SK-N-SH (cell line): ENCODE measurements around the gene PLTP. TPM values are rescaled to one million over a fixed set of nuclear protein-coding genes. Genes with fewer than 3 reads are reported as not detected.

Experiments used
- CTCF ChIA-PET: fragments of 300-600, 350-600 bp; formaldehyde crosslinking; extraction: SDS; loops from one replicate; lab custom pipeline; 2021; lab: Yijun Ruan, JAX
- POLR2A ChIA-PET: fragments of 350-600 bp; sonication (Branson Sonifier 250); formaldehyde crosslinking; extraction: SDS; loops from one replicate; lab custom pipeline; 2020; ENCODE audit warnings: antibody characterized with exemption, inconsistent platforms; lab: Yijun Ruan, JAX
- DNase-seq: peaks from one replicate; pipeline ENCODE4 v3.0.0; 2012
- H2AFZ ChIP-seq: fragments of 200-600 bp; sonication (generic); 2 replicates; pipeline ENCODE4 v1.8.1; 2016; ENCODE audit warnings: antibody characterized with exemption, mild to moderate bottlenecking, low read depth
- H3F3A ChIP-seq: fragments of 200-600 bp; sonication (generic); replicated peaks from 2 replicates; pipeline ENCODE3; 2016; ENCODE audit warnings: antibody characterized with exemption, mild to moderate bottlenecking; ENCODE audit not compliant: insufficient read depth
- H3K27ac ChIP-seq, 2 experiments: fragments of 200-500 bp in 1 of 2; fragments of 200-600 bp in 1 of 2; sonication (Bioruptor generic) in 1 of 2; sonication (generic), shearing (Covaris generic) in 1 of 2; 2 replicates each; pipeline versions ENCODE4 v1.5.1 to v1.6.1; 2014 to 2016; ENCODE audit warnings: low read depth in 2 of 2, inconsistent platforms in 1 of 2, low read length in 1 of 2, mild to moderate bottlenecking in 1 of 2, mixed read lengths in 1 of 2
- H3K27me3 ChIP-seq: fragments of 200-600 bp; sonication (generic), shearing (Covaris generic); 2 replicates; pipeline ENCODE4 v1.6.1; 2016; ENCODE audit warnings: mixed run types; ENCODE audit not compliant: insufficient read depth
- H3K36me3 ChIP-seq, 2 experiments: fragments of 200-500 bp in 1 of 2; fragments of 200-600 bp in 1 of 2; sonication (Bioruptor generic) in 1 of 2; sonication (generic) in 1 of 2; replicated peaks in 1 of 2; 2 replicates each; pipeline versions ENCODE3 to v1.5.1; 2014 to 2016; ENCODE audit warnings: low read length in 1 of 2, mild to moderate bottlenecking in 1 of 2; ENCODE audit not compliant: insufficient read depth in 2 of 2, control insufficient read depth in 1 of 2
- H3K4me1 ChIP-seq, 2 experiments: fragments of 200-500 bp in 1 of 2; fragments of 200-600 bp in 1 of 2; sonication (Bioruptor generic) in 1 of 2; sonication (generic), shearing (Covaris generic) in 1 of 2; 2 replicates each; pipeline versions ENCODE4 v1.5.1 to v1.6.1; 2014 to 2016; ENCODE audit warnings: low read depth in 1 of 2, low read length in 1 of 2, mixed run types in 1 of 2; ENCODE audit not compliant: insufficient read depth in 2 of 2, control insufficient read depth in 1 of 2
- H3K4me2 ChIP-seq: fragments of 200-600 bp; sonication (generic), shearing (Covaris generic); 2 replicates; pipeline ENCODE4 v1.6.1; 2017; ENCODE audit warnings: mixed run types
- H3K4me3 ChIP-seq, 2 experiments: fragments of 200-500 bp in 1 of 2; fragments of 200-600 bp in 1 of 2; sonication (Bioruptor generic) in 1 of 2; sonication (generic), shearing (Covaris generic) in 1 of 2; 2 replicates each; pipeline versions ENCODE4 v1.5.1 to v1.8.1; 2014 to 2016; ENCODE audit warnings: low read depth in 2 of 2, inconsistent platforms in 1 of 2, low read length in 1 of 2, mild to moderate bottlenecking in 1 of 2, mixed read lengths in 1 of 2, moderate library complexity in 1 of 2
- H3K79me2 ChIP-seq: fragments of 200-600 bp; sonication (generic); 2 replicates; pipeline ENCODE4 v1.8.1; 2017; ENCODE audit warnings: mild to moderate bottlenecking; ENCODE audit not compliant: insufficient read depth
- H3K9ac ChIP-seq: fragments of 200-600 bp; sonication (generic); 2 replicates; pipeline ENCODE4 v1.6.1; 2017; ENCODE audit warnings: mixed run types
- H3K9me2 ChIP-seq: fragments of 200-600 bp; sonication (generic); 2 replicates; pipeline ENCODE4 v1.6.1; 2017; ENCODE audit warnings: mixed run types
- H3K9me3 ChIP-seq: fragments of 200-600 bp; sonication (generic); 2 replicates; pipeline ENCODE4 v1.6.1; 2017; ENCODE audit warnings: mixed run types, mild to moderate bottlenecking, moderate library complexity
- H4K20me1 ChIP-seq: fragments of 200-600 bp; sonication (generic); 2 replicates; pipeline ENCODE4 v1.6.1; 2017; ENCODE audit warnings: mild to moderate bottlenecking, mixed run types; ENCODE audit not compliant: insufficient read depth
- EP300 ChIP-seq, 2 experiments: IDR thresholded peaks; 2 replicates each; pipeline versions ENCODE4 v1.4.0 to v1.6.1; 2012; ENCODE audit warnings: borderline replicate concordance in 1 of 2, low read depth in 1 of 2, low read length in 1 of 2
- FOSL2 ChIP-seq: IDR thresholded peaks from 2 replicates; pipeline ENCODE4 v1.4.0; 2012; ENCODE audit warnings: low read depth, mild to moderate bottlenecking, moderate library complexity, borderline replicate concordance
- FOXJ3 ChIP-seq: sonication (generic); formaldehyde crosslinking; IDR thresholded peaks from 2 replicates; pipeline ENCODE4 v1.5.1; 2020; ENCODE audit warnings: mild to moderate bottlenecking, missing genetic modification reagents
- FOXM1 ChIP-seq: IDR thresholded peaks from 2 replicates; pipeline ENCODE4 v1.4.0; 2012; ENCODE audit warnings: low read depth, mild to moderate bottlenecking
- JUND ChIP-seq: IDR thresholded peaks from 2 replicates; pipeline ENCODE4 v1.4.0; 2012
- MXI1 ChIP-seq: IDR thresholded peaks from 2 replicates; pipeline ENCODE4 v1.6.1; 2012; ENCODE audit warnings: mild to moderate bottlenecking, low read depth, low read length, improper control_type of control experiment
- NFIC ChIP-seq: IDR thresholded peaks from 2 replicates; pipeline ENCODE4 v1.4.0; 2012; ENCODE audit warnings: borderline replicate concordance
- NRF1 ChIP-seq: IDR thresholded peaks from 2 replicates; pipeline ENCODE4 v1.6.1; 2012; ENCODE audit warnings: low read depth, mild to moderate bottlenecking, low read length
- RXRA ChIP-seq: IDR thresholded peaks from 2 replicates; pipeline ENCODE4 v1.4.0; 2012; ENCODE audit warnings: low read depth, mild to moderate bottlenecking, borderline replicate concordance
- SMC3 ChIP-seq: IDR thresholded peaks from 2 replicates; pipeline ENCODE4 v1.6.1; 2012; ENCODE audit warnings: low read depth, low read length, improper control_type of control experiment
- USF2 ChIP-seq: fragments of 150-350 bp; IDR thresholded peaks from 2 replicates; pipeline ENCODE4 v1.6.1; 2017; ENCODE audit warnings: antibody characterized with exemption, low read length, low read depth, borderline replicate concordance
- YY1 ChIP-seq: IDR thresholded peaks from 2 replicates; pipeline ENCODE4 v1.4.0; 2012; ENCODE audit warnings: low read depth, mild to moderate bottlenecking
- WGBS: methylation state at CpG from one replicate; pipeline ENCODE4 v1.1.6; 2017; ENCODE audit warnings: low lambda C conversion rate; 5-methylcytosine and 5-hydroxymethylcytosine counted together
- polyA plus RNA-seq, 3 experiments: library from polyadenylated mRNA; depleted of rRNA; stranded (reverse); fragments of >200 nt; gene quantifications; 2 replicates each; pipeline ENCODE4 v1.2.3, GENCODE V29; 2012
- TF ChIP-seq, protein P1 (sequence below): IDR thresholded peaks from 2 replicates; pipeline ENCODE4; 2012
- TF ChIP-seq, protein P2 (sequence below): IDR thresholded peaks from 2 replicates; pipeline ENCODE4 v1.4.0; 2012; ENCODE audit warnings: low read depth, borderline replicate concordance
- TF ChIP-seq, protein P3 (sequence below): IDR thresholded peaks from 2 replicates; pipeline ENCODE4 v1.4.0; 2012; ENCODE audit warnings: low read depth

Gene PLTP
- polyA plus RNA-seq, 1 of the 3 experiments (the other 2 are of a cell fraction): 154 TPM

GRCh38 chr20:45908084-45908483 is 3.9 kb downstream of the PLTP start:
- Histone ChIP-seq H3K36me3 (peaks cover 30% of the 10 kb centered on the region in 2 experiments), H2AFZ (no peak overlapping the region), H3K4me2 (no peak overlapping the region), H3K27me3 (no peaks in the 10 kb centered on the region), H3K79me2 (peaks cover 10% of the 10 kb centered on the region), H4K20me1 (no peaks in the 10 kb centered on the region; the same call in 1 of the 2 replicates), H3K4me1 (peaks cover 7 to 8% of the 10 kb centered on the region in 2 experiments; a peak in 1 of 4 replicates), H3F3A (peaks cover 12% of the 10 kb centered on the region), H3K9me3 (no peaks in the 10 kb centered on the region), H3K4me3 (no peak overlapping the region), H3K9ac (no peak overlapping the region), H3K27ac (no peak overlapping the region), H3K9me2 (no peaks in the 10 kb centered on the region)
- DNase-seq: no peak
- POLR2A ChIA-PET: interaction anchor here (1.1 to 1.3 kb wide), 2 partner anchors 8 to 11 kb away, joined by 3 to 4 read pairs; no protein-coding TSS in a partner anchor
- 100% methylated on average over 2 of the region's 2 CpGs for WGBS
- CTCF ChIA-PET: interaction anchor here (0.9 to 2.0 kb wide), 2 partner anchors 16 to 18 kb away, joined by 3 to 8 read pairs; no protein-coding TSS in a partner anchor
- TF ChIP-seq RXRA (no peak), FOSL2 (no peak), NRF1 (no peak), JUND (no peak), YY1 (no peak), FOXJ3 (no peak), MXI1 (no peak), NFIC (no peak), SMC3 (no peak), EP300 (IDR thresholded peaks at IDR 0.05; ENCODE audit: borderline replicate concordance in 1 of 2, low read depth in 1 of 2, low read length in 1 of 2) (no peak)
- TF ChIP-seq, protein P1, sequence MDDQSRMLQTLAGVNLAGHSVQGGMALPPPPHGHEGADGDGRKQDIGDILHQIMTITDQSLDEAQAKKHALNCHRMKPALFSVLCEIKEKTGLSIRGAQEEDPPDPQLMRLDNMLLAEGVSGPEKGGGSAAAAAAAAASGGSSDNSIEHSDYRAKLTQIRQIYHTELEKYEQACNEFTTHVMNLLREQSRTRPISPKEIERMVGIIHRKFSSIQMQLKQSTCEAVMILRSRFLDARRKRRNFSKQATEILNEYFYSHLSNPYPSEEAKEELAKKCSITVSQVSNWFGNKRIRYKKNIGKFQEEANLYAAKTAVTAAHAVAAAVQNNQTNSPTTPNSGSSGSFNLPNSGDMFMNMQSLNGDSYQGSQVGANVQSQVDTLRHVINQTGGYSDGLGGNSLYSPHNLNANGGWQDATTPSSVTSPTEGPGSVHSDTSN: no peak
- TF ChIP-seq, protein P2, sequence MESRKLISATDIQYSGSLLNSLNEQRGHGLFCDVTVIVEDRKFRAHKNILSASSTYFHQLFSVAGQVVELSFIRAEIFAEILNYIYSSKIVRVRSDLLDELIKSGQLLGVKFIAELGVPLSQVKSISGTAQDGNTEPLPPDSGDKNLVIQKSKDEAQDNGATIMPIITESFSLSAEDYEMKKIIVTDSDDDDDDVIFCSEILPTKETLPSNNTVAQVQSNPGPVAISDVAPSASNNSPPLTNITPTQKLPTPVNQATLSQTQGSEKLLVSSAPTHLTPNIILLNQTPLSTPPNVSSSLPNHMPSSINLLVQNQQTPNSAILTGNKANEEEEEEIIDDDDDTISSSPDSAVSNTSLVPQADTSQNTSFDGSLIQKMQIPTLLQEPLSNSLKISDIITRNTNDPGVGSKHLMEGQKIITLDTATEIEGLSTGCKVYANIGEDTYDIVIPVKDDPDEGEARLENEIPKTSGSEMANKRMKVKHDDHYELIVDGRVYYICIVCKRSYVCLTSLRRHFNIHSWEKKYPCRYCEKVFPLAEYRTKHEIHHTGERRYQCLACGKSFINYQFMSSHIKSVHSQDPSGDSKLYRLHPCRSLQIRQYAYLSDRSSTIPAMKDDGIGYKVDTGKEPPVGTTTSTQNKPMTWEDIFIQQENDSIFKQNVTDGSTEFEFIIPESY: no peak
- TF ChIP-seq, protein P3, sequence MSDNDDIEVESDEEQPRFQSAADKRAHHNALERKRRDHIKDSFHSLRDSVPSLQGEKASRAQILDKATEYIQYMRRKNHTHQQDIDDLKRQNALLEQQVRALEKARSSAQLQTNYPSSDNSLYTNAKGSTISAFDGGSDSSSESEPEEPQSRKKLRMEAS: no peak

- CTCF ChIA-PET: interaction anchor here (0.9 to 2.0 kb wide), 2 partner anchors 15 to 17 kb away, joined by 3 to 8 read pairs; no protein-coding TSS in a partner anchor
- Histone ChIP-seq H2AFZ (no peak overlapping the region), H3K36me3 (peaks cover 30% of the 10 kb centered on the region in 2 experiments), H3K4me1 (peaks cover 2 to 5% of the 10 kb centered on the region in 2 experiments; a peak in 1 of 4 replicates), H3K4me2 (no peak overlapping the region), H3K27ac (no peak overlapping the region), H3K79me2 (peaks cover 10% of the 10 kb centered on the region), H3K27me3 (no peaks in the 10 kb centered on the region), H3K4me3 (no peak overlapping the region), H4K20me1 (no peaks in the 10 kb centered on the region; the same call in 1 of the 2 replicates), H3K9me2 (no peaks in the 10 kb centered on the region), H3K9me3 (no peaks in the 10 kb centered on the region), H3K9ac (no peak overlapping the region), H3F3A (peaks cover 12% of the 10 kb centered on the region)
- DNase-seq: no peak
- WGBS: 96% methylated on average over 14 of the region's 17 CpGs
- TF ChIP-seq EP300 (IDR thresholded peaks at IDR 0.05; ENCODE audit: borderline replicate concordance in 1 of 2, low read depth in 1 of 2, low read length in 1 of 2): no peak
- no peak for TF ChIP-seq NRF1
- TF ChIP-seq JUND: no peak
- no peak for TF ChIP-seq FOSL2
- TF ChIP-seq USF2: no peak
- TF ChIP-seq RXRA: no peak
- TF ChIP-seq, protein P1: no peak
- TF ChIP-seq, protein P3: no peak
- no peak for TF ChIP-seq FOXM1
- POLR2A ChIA-PET: interaction anchor here (1.1 to 1.3 kb wide), 2 partner anchors 8 to 12 kb away, joined by 3 to 4 read pairs; no protein-coding TSS in a partner anchor
Observed at GRCh38 chr20:45907219-45907948, 4.6 kb downstream of the PLTP start.
